ENCODE results near the gene TOMM5.

TOMM5 gene

DNA sequence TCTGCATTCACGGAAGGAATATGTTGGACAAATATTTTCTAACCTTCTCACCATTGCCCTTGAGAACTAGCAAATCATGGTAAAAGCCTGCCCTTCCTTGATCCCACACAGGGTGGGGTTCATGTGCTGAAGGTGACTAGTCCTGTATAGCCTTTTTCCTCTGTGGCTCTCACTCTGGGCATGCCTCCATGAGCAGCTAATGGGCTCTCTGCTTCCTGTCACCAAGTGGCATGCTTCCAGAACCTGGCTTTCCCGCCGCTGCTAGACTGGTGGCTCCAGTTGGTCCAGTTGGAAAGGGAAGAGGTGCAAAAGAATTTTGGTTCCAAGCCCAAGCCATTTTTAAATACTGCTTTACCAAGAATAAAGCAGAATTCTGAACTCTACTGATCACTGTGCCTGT is 51.8 kb downstream of the TOMM5 start:
- H3K36me3 ChIP-seq (ENCODE audit: insufficient read depth, low read length): peaks cover 35% of the 10 kb centered on the region
- no peak overlapping the region for H3K4me3 ChIP-seq (ENCODE audit: low read depth in 1 of 2, low read length in 2 of 2)
- H3K4me1 ChIP-seq (ENCODE audit: insufficient read depth, low read length): no peaks in the 10 kb centered on the region
- no peak overlapping the region for H3K27ac ChIP-seq (ENCODE audit: low read depth, low read length)
- H3K9ac ChIP-seq (ENCODE audit: low read length): no peak overlapping the region
- H3K27me3 ChIP-seq (ENCODE audit: control insufficient read depth in 1 of 2, insufficient read depth in 2 of 2, low read length in 2 of 2): no peaks in the 10 kb centered on the region
- H3K9me3 ChIP-seq (ENCODE audit: low read length): no peaks in the 10 kb centered on the region

DNA sequence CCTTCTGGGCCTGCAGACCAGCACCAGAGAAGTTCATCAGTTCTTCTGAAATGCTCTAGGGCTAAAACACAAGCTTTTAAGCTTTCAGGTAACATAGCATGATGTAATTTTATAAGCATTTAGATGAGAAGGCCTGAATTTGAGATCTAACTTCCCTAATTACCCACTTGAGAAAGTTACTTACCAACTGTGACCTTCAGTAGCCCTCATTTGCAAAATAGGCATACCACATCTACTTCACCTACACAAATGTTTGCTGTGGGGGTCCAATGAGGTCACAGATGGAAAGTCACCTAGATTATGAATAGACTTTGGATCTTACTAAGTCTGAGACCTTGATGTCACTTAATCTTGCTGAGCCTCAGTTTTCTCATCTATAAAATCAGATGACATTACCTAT is 52.8 kb downstream of the TOMM5 start:
- no peak overlapping the region for H3K27ac ChIP-seq (ENCODE audit: low read depth, low read length)
- H3K4me3 ChIP-seq (ENCODE audit: low read depth in 1 of 2, low read length in 2 of 2): no peak overlapping the region
- no peaks in the 10 kb centered on the region for H3K27me3 ChIP-seq (ENCODE audit: control insufficient read depth in 1 of 2, insufficient read depth in 2 of 2, low read length in 2 of 2)
- H3K9ac ChIP-seq (ENCODE audit: low read length): no peak overlapping the region
- peaks cover 35% of the 10 kb centered on the region for H3K36me3 ChIP-seq (ENCODE audit: insufficient read depth, low read length)
- no peaks in the 10 kb centered on the region for H3K4me1 ChIP-seq (ENCODE audit: insufficient read depth, low read length)
- no peaks in the 10 kb centered on the region for H3K9me3 ChIP-seq (ENCODE audit: low read length)
